GM21367 (cell line): ENCODE results near the gene PHF2.

Source experiments
- ATAC-seq: cut with Tn5 transposase; IDR thresholded peaks from one replicate; pipeline ENCODE4 v1.9.1; 2021; ENCODE audit not compliant: unreplicated experiment

PHF2 gene

DNA sequence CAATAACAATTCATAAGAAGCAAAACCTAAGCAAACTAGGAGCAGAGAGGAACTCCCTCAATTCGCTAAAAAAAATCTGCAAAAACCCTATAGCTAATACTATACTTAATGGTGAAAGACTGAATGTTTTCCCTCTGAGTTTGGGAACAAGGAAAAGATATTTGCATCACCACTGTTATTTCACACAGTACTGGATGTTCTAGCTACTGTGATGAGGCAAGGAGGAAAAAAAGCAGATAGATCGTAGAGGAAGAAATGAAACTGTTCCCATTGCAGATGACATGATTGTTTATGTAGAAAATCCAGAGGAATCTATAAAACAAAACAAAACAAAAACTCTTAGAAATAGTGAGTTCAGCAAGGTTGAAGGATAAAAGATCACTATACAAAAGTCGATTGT lies 116.7 kb downstream of the PHF2 start:
- no peak for ATAC-seq

DNA sequence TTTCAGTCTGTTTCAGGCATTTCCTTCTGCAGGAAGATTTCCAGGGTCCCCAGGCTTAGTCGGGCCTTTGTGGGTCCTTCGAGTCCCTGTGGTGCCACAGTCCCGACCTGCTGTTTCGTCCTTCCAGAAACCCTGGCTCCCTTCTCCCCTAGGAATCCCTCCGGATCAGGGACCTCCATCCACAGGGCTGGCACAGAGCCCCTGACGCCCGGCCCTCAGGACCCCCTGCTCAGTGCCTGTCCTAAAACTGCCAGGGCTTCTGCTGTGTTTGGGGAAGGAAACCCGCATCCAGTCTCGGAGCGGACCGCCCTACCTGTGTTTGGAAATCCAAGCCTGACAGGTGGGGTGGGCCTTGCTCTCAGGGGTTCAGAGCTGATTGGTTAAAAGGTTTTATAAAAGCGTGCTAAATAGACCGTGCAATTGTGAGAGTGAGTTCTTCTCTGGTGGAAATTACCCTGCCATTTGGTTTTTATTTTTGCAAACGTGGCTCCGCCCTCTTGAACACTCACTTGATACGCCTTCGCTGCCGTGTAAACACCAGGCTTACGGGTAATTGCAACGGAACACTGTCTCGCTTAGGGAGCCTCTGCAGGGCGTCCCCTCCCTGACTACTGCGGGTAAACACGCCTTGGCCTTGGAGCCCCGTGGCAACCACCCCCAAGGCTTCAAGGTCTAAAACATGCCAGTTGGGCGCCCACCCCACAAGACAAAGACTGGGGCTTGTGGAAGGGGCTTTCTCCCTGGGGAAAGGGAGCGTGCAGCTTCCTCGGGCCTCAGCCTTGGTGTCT lies 121.2 kb downstream of the PHF2 start:
- ATAC-seq = no peak

DNA sequence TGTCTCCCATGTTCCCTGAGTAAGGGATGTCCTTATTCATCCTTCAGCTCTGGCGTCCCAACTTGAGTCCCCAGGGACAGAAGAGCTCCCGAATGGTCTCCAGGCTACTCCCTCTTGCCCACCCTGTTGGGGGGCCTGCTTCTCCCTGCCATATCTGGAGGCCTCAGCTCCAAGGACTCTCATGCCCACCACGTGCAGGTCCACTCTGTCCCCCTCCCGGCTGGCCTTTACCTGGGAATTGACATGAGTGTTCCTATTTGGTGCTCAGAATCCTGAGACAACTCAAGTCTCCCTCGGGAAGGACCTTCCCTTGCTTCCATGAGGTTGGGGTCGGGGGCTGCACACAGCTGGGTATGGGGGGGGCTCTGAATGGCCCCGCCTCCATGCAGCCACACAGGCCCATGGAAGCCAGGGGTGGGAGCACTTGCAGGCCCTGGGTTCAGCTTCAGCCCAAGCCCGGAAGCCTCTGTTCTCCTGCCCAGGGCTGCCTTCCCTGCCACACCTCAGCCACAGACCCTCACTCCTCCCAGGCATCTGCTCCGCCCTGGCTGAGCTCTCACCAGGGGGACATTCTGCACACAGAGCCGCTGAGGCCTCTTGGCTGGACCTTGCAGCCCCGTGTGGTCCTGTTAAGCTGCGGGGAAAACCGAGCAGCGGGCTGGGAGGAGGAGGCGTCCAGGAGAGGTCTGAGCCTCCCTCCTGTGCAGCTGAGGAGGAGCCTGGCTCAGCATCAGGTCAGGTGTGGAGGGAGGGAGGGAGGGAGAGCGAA lies 121.9 kb downstream of the PHF2 start:
- ATAC-seq = no peak

DNA sequence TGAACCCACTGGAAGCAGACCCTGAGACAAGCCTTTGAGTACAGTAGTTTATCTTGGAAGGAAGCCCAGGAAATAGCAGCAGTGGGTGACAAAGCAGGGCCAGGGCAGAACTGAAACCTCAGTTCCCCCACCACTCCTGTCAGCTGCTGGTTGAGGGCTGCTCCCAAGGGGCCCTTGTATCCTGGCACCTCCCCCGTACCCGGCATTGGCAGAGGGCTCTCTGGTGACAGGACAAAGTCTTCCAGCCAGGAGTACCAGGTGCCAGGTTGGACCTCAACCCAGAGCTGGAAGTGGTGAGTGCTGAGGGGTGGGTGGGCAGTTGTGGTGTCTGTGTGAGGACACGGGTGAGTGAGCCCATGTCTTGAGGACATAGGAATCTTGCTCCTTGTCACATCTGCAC lies 123.3 kb downstream of the PHF2 start:
- ATAC-seq = no peak

DNA sequence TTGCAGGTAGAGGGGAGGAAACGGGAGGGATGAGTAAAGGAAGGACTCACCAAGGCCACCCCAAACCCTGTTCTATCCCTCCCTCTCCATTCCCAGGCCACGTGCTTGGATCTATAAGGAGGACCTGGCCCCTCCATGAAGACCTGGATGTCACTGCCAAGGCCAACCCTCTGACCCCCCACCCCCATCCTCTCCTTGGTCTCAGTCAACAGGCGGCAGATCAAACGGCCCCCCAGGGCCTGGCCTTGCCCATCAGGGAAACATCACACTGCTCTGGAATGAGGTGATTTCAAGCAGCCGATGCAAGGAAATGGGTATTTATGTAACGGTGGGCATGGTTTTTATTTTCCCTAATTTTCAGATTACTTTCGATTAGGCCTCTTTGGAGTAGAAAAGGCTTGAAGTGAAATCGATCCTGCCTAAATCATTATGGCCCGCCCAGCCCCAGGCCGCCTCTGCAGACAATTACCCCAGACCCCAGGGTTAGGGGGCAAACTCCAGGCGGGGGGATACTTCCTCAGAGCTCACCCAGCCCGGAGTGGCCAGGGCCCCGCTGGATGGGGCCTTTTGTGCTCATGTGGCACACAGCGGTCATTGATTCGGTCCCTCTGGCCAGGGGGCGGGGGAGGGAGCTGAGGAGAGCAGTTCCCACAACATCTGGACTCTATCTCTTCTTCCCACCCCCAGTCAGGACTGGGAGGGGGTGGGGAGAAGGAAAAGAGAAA lies 125.3 kb downstream of the PHF2 start:
- no peak for ATAC-seq

DNA sequence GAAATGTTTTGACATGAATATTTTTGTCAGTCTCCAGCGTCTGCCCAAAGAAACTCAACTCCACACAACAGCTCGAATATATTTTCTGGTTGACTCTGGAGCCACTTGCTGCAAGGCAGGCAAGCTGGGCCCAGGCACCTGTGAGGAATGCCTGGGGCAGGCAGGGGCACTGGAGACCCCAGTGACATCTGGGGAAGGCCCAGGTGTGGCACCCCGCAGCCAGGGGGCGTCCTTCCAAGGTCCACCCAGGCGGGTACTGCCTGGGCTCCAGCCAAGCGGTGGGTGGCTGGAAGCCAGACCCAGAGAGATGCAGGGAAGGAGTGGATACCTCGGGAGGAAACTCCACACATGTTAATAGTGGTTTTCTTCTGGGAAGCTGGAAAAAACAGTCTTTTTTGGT lies 125.9 kb downstream of the PHF2 start:
- no peak for ATAC-seq

DNA sequence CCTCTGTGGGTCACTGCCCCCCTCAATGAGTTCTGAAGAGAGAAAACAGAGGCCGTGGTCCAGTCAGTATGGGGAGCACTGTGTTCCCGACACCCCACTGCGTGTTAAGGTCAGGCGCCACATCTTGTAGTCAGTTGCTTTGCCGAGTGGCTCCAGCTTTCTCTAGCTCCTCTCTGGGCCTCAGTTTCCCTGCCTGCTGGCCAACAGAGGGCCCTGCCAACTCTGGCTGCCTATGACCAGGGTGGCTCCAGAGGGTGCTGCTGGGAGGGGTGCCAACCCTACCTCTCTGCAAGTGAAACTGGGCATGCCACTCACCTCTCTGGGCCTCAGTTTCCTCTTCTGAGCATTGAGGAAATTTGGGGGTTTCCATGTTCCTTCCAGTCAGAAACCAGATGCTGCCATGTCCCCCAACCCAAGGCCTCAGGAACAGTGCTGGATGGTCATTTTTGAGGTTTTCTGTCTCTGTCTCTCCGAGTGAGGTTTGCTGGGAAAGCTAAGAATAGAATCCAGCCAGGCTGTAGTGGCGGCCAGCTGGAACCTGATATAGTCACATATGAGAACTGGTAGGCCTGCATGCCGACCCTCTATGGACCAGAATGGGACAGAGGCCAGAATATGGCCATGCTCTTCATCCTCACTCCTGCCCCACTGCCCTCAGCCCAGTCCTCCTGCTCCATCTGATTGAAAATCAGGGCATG lies 132.1 kb downstream of the PHF2 start:
- no peak for ATAC-seq

DNA sequence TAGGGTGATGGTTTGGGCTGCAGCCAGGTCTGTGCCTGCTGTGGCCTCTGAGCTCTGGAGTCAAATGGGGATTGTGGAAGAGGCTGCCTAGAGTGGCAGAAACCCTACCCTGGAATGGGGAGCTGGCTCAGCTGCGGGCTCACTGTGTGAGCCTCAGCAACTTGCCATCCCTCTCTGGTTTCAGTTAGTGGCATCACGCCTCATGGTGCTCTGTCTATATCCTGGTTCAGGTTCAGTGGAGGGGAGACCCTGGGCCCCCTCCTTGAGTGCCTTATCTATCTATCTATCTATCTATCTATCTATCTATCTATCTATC lies 132.6 kb downstream of the PHF2 start:
- no peak for ATAC-seq

DNA sequence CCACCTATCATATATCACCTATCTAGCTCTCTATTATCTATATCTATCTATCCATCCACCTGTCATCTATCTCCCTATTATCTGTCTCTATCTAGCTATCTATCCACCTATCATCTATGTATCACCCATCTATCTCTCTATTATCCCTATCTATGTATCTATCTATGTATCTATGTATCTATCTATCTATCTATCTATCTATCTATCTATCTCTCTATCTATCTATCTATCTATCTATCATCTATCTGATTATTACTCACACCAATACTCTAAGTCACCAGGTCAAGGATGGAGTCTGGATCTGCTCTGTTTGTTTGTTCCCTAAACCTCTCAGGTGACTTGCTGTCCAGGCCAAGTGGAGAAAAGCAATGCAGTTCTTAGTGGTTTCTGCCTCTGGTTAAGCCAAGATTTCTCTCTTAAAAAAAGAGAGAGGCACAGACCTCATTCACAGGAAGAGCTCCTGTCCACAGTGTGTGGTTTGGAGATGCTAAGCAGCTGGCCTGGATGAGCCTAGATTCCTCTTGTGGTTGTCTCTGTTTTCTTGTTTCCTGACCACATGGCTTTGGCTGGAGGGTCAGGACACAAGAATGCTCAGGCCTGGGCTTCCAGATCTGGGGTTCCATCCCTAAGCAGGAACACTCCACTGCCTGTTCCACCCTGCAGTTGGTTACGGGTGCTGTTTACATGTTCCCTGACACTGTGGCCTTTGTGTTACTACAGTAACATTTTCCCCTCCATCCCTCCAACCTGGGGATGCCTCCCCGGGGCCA lies 133.4 kb downstream of the PHF2 start:
- no peak for ATAC-seq

DNA sequence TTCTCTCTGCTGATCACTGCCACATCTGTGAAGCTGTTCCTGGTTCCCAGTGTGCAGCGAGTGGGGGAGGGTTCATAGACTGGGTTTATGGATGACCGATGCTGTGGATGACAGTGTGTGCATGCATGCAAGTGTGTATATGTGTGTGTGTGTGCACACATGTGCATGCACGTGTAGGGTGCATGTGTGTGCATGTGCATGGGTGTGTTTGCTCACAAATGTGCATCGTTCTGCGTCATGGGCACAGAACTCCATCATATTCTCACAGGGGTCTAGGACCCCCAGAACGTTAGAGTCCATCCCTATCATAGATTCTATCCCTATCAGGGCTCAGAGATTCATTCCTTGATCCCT lies 134.0 kb downstream of the PHF2 start:
- no peak for ATAC-seq

DNA sequence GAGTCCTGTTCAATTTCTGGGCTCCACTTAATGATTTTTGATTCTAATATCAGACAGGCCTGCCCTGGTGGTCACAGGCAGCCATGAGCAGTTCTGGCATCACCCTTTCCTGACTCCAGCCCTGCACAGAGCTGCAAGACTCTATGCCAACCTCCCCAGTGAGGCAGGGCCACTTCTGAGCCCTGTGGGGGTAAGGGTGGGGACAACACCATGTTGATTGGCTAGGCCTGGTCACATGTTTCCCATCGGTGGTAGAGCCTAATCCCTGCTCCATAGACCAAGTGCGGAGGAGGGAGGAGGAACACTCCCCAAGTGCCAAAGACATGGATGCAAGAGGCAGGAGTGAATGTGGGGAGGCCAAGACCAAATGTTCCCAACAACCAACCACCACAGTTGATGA lies 134.6 kb downstream of the PHF2 start:
- no peak for ATAC-seq

DNA sequence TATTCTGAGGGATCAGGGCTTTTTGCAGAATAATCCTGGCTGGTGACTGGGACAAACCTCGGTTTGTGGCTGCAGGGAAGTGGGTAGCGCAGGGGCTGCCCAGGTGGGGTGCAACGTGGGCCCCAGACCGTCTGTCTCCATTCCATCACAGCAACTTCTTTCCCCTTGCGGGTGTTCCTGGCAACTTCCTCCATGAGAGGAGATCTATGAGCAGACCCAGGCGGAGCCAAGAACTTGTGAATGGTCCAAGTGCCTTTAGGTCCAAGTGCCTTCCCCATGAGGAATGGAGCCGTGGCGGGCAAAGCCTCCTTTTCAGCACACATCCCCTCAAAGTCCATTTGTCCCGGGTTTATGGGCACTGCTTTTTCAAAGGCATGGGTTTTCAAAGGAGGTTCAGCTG lies 136.5 kb downstream of the PHF2 start:
- no peak for ATAC-seq

DNA sequence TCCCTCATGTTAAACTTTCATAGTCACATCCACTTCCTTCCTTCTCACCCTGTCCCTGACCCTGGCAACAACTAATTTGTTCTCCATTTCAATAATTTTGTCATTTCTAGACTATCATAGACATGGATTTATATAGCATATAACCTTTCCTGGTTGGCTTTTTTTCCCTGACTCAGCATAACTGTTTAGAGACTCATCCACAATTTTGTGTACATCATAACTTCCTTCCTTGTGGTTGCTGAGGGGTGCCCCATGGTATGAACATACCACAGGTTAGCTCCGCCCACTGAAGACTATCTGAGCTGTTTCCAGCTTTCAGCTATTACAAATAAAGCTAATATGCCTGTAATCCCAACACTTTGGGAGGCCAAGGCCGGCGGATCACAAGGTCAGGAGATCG lies 137.3 kb downstream of the PHF2 start:
- no peak for ATAC-seq

DNA sequence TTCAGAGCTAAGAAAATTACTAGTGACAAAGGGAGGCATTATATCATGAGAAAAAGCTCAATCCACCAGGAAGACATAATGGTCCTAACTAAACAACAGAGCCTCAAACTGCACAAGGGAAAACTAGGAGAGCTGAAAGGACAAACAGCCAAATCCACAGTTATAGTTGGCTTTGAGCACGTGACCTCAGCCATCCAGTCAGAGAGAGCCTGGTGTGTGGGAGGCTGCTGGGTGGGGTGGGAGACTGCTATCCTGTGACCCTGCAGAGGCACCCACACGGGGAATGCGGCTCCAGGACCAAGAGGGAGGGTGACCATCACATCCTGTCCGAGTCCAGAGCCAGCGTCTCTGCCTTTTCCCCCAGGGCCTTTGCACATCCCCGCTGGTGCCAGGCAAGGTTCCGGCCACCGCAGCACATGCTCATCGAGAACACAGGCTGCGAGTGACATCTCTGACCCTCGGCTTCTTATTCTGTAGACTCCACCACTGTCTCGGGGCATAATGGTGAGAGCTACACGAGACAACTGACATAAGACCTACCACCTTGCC lies 145.1 kb downstream of the PHF2 start:
- ATAC-seq = no peak

DNA sequence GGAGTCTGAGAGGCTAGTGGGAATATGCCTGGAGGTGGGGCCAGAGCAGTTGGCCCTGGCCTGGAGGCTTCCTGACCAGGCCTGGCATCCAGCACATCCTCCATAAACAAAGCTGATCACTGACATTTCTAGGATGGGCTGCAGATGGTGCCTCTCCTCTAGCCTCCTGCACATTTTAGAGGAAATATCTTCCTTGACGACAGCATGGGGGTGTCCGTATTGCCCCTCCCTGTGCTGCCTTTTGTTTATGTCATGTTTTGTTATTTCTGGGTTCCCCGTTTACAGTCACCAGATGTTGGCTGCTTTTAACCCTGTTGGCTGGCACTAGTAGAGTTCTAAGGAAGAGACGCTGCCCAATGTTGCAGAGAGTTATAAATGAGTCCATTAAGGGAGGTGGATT lies 148.5 kb downstream of the PHF2 start:
- ATAC-seq = no peak

DNA sequence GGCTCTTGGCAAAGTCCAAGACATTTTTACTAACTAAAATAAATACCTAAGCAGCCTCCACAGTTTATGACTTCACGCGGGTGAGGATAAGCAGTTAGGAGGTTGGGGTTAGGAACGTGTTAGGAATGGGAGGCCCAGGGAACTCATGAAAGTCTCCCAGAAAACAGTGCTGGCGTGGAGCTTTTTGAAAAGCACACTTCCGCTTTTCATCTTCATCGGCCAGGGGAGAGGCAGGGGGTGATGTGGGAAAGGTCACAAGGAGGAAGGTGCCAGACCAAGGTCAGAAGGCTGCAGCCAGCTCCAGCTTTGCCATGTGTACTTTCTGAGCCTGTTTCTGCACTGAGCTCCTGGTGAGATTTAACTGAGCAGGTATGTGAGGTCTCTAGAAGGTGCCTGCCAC lies 149.0 kb downstream of the PHF2 start:
- ATAC-seq = no peak

DNA sequence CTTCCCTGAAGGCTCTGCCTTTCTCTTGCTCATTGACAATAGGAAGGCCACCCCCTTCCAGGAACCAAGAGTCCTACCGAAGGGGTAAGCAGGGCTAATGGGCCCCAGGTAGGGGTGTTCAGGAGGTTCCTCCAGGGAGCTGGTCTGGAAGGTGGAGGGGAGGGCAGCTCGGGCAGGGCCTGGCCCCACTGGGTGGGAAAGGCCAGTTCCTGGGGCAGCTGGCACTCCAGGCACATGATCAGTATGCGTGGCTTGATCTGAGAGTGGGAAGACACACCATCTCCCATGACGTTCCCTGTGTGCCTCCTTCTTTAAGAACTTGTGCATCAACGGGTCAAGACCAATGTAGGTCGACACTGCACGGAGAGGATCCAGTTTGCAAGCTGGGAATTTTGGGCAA lies 149.8 kb downstream of the PHF2 start:
- ATAC-seq = no peak
